T-helper 1 cell treated with Interleukin-12 subunit alpha and Interleukin-12 subunit beta and Interleukin-4 antibody, amounts not matched to agents 30 μg/mL and 1 μg/mL, for 36 hours (primary cell): ENCODE results near the gene TMEM38B.

Experiments used
- H3K27ac Mint-ChIP-seq: one replicate; pipeline ENCODE4 v1.8.0; 2021; ENCODE audit warnings: mild to moderate bottlenecking, mixed read lengths
- H3K27me3 Mint-ChIP-seq: one replicate; pipeline ENCODE4 v1.8.0; 2021; ENCODE audit warnings: low read depth, mixed read lengths
- H3K36me3 Mint-ChIP-seq: one replicate; pipeline ENCODE4 v1.8.0; 2021; ENCODE audit warnings: low read depth, mixed read lengths
- H3K4me1 Mint-ChIP-seq: one replicate; pipeline ENCODE4 v1.8.0; 2021; ENCODE audit warnings: low read depth, mixed read lengths
- H3K4me3 Mint-ChIP-seq: one replicate; pipeline ENCODE4 v1.8.0; 2021; ENCODE audit warnings: mild to moderate bottlenecking, moderate library complexity, mixed read lengths
- H3K9me3 Mint-ChIP-seq: one replicate; pipeline ENCODE4 v1.8.0; 2021; ENCODE audit warnings: mixed read lengths

The TMEM38B gene

DNA sequence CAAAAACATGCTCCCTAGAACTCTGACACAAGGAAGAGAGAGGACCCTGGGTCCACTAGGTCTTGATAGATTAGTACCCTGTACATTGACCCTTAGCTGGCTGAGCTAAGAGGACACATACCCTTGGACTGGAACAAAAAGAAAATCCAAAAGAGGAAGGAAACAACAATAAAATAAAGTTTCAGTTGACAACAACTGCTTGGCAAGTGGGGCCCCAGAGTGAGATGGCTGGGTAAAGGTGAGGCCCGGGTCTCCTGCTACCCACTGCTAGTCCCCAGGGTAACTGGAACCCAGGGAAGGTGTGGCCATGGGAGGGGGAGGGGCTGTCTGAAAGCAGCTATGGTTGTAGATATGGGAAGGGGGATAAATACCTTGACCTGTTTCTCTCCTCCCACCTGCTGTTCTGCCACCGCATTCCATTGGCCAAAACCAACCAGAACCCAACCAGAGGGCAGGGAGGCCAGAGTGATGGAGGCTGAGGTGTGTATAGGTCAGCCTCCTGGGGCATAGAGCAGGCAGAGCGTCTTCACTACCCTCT lies 20.4 kb upstream of the TMEM38B start:
- Mint-ChIP-seq H3K4me3 (no peak overlapping the region), H3K4me1 (no peaks in the 10 kb centered on the region), H3K27ac (no peak overlapping the region), H3K27me3 (peaks cover 14% of the 10 kb centered on the region), H3K9me3 (no peaks in the 10 kb centered on the region), H3K36me3 (no peaks in the 10 kb centered on the region)

DNA sequence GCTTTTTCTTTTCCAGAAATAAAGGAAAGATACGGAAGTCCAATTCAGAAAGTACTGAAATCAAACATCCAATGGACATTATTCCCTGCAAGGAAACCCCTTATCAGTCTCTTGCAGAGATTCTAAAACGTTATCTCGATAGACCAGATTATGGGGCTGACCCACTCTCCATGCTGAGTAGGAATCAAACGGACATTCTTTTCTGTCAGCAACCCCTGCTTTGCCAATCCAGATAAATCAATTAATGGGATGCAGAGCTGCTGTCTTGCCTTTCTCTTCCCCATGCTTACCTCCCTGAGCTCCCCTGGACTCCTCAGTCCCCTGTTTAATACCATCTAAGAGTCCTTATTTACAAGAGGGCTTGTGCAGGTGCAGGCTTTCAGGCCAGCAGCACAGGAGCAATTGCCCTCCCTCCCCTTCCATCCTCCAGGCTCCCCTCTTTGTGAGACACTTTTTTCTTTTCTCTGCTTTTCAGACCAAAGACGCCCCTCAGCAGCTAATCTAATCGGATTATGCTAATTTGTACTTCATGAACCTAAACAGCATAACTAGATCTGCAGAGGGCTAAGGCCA lies 17.9 kb upstream of the TMEM38B start:
- Mint-ChIP-seq H3K36me3 (no peaks in the 10 kb centered on the region), H3K4me3 (no peak overlapping the region), H3K9me3 (no peaks in the 10 kb centered on the region), H3K27me3 (peaks cover 9% of the 10 kb centered on the region), H3K27ac (no peak overlapping the region), H3K4me1 (no peaks in the 10 kb centered on the region)

DNA sequence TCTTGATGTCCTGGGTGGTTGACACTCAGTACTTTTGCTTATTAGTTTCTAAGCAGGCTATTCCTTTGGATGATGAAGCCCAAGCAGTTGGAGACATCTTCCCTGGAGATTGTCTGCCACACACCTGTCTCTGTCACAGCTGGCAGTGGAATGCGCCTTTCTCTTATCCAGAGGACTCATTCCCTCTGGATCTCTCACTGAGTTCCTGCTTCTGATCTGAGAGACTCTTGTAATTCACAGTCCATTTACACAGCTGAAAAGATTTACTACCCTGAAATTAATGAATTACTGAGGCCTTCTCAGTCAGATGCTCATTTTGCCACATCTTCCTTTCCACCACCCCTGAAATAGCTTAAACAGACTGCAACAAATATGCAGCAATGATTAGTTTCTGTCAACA lies 16.2 kb upstream of the TMEM38B start:
- H3K27me3 Mint-ChIP-seq = peaks cover 9% of the 10 kb centered on the region
- no peak overlapping the region for H3K27ac Mint-ChIP-seq
- H3K36me3 Mint-ChIP-seq = no peaks in the 10 kb centered on the region
- H3K4me1 Mint-ChIP-seq = no peaks in the 10 kb centered on the region
- H3K9me3 Mint-ChIP-seq = no peaks in the 10 kb centered on the region
- H3K4me3 Mint-ChIP-seq = no peak overlapping the region

DNA sequence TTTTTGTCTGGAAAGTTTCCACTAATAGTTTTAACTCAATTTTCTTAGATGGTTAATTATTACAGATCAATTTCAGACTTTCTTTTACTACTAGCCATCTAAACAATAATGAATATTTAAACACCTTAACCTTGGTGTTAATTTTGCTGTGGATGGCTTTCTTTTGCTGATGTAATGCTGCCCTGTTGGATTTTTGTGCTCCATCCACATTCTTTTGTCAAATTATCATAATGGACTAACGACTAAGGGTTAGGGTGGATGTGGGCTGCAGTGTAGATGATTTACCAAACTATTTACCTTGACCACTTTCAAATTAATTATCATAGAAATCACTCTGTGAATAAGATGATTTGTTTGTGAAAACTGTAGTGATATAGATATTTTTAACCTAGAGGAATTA lies 15.6 kb upstream of the TMEM38B start:
- Mint-ChIP-seq H3K4me3 (no peak overlapping the region), H3K27ac (no peak overlapping the region), H3K36me3 (no peaks in the 10 kb centered on the region), H3K27me3 (peaks cover 9% of the 10 kb centered on the region), H3K4me1 (no peaks in the 10 kb centered on the region), H3K9me3 (no peaks in the 10 kb centered on the region)

DNA sequence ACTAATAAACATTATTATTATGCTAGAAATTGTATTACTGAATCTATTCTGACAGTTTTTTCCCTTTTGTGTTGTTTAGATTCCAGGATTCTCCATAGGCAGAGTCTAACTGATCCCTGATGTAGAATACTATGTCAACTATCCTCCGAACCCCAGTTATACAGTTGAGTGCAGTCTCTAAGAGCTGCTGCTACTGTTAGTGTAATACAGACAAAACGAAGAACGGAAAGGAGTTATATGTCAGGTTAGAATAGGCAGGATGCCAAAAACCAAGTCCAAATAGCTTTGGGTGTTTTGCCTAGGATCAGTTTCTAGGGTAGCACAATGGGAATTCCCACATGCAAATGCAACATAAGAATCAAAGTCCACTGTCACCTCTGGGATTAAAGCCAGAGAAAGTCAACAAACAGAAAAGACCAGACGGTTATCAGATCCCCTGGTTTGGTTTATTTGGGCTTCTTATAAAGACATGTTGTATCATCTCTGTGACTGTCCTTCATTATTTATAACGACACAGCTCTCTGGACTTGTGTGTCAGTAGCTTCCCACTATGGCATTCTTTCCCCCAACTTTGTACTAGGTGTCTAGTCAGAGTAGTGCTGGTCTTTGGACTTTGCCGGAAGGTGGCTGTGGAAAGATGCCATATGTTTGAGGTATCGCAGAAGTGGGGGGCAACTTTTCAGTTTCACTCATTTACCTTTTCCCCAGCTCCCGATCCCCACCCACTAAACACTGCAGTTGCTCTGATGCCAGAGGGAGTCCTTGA lies 14.9 kb upstream of the TMEM38B start:
- peaks cover 9% of the 10 kb centered on the region for H3K27me3 Mint-ChIP-seq
- H3K9me3 Mint-ChIP-seq = no peaks in the 10 kb centered on the region
- no peaks in the 10 kb centered on the region for H3K36me3 Mint-ChIP-seq
- no peak overlapping the region for H3K4me3 Mint-ChIP-seq
- no peak overlapping the region for H3K27ac Mint-ChIP-seq
- H3K4me1 Mint-ChIP-seq = no peaks in the 10 kb centered on the region

DNA sequence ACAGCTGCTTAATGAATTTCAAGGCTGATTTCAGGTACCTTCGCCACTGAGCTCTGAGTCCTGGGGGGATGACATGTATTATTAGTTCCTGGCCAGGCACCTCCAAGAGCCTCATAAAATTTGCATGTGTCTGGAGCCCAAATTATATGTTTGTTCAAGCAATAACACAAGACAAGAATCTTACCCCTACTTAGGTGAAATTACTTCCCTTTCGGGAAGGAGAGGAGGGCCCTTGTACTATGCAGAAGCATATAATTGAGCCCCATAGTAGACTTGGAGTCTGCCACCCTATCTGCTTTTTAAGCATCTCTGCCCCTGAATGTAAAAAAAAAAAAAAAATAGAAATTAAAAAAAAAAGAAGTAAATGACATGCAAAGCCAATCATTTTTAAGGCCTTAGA lies 13.0 kb upstream of the TMEM38B start:
- no peaks in the 10 kb centered on the region for H3K4me1 Mint-ChIP-seq
- H3K4me3 Mint-ChIP-seq = no peak overlapping the region
- H3K27me3 Mint-ChIP-seq = peaks cover 16% of the 10 kb centered on the region
- no peaks in the 10 kb centered on the region for H3K36me3 Mint-ChIP-seq
- H3K9me3 Mint-ChIP-seq = no peaks in the 10 kb centered on the region
- no peak overlapping the region for H3K27ac Mint-ChIP-seq

DNA sequence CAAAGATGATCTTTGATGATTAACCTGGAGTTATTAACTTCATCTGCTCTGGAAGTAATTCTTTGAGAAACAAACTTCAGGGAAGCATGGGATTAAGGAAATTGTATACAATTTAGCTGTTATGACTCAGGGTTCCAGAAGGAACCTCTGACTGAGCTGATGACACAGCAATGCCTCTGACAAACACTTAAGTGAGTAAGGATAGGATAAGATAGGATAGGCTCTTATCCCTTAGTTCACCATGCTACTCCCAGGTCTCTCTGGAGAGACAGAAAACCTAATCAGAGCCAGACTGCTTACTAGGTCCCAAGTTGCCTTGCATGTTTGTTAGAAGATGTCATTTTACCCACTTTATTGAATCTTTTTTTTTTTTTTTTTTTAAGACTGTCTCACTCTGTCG lies 12.6 kb upstream of the TMEM38B start:
- Mint-ChIP-seq H3K27ac (no peak overlapping the region), H3K9me3 (no peaks in the 10 kb centered on the region), H3K4me3 (no peak overlapping the region), H3K27me3 (peaks cover 16% of the 10 kb centered on the region), H3K36me3 (no peaks in the 10 kb centered on the region), H3K4me1 (no peaks in the 10 kb centered on the region)

DNA sequence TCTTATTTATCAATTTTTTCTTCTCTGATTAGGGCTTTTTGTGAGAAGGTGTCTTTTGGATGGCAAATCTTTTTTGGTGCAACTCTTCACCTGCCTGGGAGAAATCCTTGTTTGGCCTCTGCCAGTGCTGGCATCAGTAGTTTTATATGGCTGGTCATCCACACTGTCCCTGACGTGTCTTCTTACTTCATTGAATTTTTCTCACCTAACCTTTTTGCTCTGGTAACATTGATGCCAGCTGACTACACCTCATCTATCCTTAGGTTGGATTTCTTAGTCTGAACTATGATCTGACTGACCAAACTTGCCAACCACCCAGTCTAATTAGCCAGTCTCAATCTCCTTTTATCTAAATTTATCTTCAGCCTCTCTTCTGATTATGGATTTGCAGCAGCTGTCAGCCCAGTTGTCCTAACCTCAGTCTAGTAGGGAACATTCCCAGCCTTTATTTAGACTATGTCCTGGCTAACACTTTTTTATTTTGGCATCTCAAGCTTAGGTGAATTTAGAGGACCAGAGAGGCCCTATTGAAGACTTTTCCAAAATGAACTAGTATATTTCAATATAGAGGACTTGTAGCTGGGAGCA lies 10.6 kb upstream of the TMEM38B start:
- Mint-ChIP-seq H3K9me3 (no peaks in the 10 kb centered on the region), H3K27ac (no peak overlapping the region), H3K27me3 (peaks cover 13% of the 10 kb centered on the region), H3K4me1 (no peaks in the 10 kb centered on the region), H3K36me3 (no peaks in the 10 kb centered on the region), H3K4me3 (no peak overlapping the region)

DNA sequence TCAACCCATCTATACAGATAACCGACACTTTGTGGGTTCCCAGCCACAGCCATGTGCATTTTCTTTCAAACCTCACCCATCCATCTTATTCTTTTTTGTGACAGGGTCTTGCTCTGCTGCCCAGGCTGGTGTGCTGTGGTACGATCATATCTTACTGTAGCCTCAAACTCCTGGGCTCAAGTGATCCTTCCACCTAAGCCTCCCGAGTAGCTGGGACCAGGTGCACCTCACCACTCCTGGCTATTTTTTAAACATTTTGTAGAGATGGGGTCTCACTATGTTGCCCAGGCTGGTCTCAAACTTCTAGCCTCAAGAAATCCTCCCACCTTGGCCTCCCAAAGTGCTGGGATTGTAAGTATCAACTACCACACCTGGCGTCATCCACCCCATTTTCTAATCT lies 7.4 kb upstream of the TMEM38B start:
- H3K27ac Mint-ChIP-seq = no peak overlapping the region
- no peaks in the 10 kb centered on the region for H3K4me1 Mint-ChIP-seq
- H3K4me3 Mint-ChIP-seq = no peak overlapping the region
- H3K27me3 Mint-ChIP-seq = peaks cover 36% of the 10 kb centered on the region
- no peaks in the 10 kb centered on the region for H3K36me3 Mint-ChIP-seq
- no peaks in the 10 kb centered on the region for H3K9me3 Mint-ChIP-seq

DNA sequence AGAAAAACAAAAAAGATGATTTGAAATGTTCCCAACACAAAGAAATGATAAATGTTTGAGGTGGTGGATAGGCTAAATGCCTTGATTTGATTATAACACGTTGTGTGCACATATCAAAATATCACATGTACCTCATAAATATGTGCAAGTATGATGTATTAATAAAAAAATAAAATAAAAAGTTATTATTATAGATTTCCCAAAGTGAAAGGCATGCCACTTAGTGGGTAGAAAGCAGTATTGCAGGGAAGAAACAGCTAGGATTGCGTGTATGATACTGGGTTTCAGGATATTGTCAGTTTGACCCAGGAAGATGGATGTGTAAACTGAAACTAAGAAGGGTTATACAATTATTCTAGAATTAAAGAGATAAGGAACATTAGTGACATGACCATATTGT lies 3.6 kb upstream of the TMEM38B start:
- Mint-ChIP-seq H3K9me3 (no peaks in the 10 kb centered on the region), H3K36me3 (no peaks in the 10 kb centered on the region), H3K27ac (no peak overlapping the region), H3K27me3 (peaks cover 44% of the 10 kb centered on the region), H3K4me3 (no peak overlapping the region), H3K4me1 (peaks cover 12% of the 10 kb centered on the region)

DNA sequence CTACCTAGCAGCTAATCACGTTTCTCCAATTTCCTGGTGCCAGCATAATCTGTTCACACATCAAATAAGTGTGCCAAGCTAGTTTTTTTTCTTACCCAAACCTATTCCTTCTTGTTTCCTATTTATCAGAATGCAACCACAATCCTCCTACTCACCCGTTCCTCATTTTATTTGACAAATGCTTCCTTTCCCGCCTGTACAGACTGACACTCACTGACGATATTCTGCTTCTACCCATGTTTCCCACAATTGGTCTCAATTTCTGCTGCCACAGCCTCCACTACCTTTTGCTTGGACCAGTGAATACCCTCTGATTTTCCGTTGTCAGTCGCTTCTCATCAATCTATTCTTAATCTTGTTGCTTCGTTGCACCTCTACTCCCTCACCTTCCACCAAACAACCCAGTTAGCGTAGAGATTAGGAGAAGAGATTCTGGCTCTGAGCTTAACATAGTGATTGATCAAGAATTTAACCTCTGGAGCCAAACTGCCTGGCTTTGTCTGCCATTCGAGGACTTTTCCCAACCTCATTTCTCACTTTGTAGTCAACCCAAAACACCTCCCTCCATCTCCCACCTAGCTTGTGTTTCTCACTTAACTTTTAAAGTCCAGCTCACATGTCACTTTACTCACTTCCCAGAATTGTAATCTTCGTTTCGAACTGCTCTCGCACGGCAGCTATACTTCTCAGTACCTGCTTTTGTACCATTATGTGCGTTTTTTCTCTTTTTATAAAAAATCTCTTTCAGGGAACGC lies 729 bp upstream of the TMEM38B start:
- H3K27ac Mint-ChIP-seq = no peak overlapping the region

DNA sequence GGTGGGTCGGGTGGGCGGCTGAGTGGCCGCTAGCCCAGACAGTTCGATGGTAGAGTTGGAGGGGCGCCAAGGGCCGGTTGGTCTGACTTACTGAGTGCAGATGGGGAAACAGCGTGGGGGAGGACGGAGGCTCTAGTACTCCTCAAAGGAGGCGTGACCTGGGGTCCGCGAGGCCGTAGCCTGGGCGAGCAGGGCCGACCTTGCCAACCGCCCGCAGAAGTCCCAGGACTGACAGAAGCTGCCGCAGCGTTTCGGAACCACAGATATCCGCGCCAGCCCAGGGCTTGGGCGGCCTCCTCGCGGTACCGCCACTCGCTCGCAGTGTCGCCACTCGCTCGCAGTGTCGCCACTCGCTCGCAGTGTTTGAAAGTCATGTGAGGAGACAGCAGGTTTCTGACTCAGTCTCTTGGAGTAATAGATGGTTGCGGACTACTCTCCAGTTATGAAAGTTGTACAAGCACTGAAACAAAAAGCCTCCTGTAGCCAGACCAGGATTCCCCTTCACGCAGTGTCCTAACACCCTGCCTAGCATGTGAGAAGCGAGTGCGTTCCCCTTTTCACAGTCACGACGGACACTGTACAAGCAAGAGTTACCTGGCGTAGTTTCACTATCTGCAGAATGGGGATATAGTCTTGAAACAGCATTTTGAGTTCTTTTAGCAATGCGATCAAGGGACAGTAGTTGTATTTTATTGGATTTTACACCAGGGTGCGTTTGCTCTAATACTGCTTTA lies 674 bp downstream of the TMEM38B start:
- Mint-ChIP-seq H3K4me3 (peak overlapping the region; percentile 81), H3K9me3 (no peaks in the 10 kb centered on the region), H3K4me1 (peaks cover 12% of the 10 kb centered on the region)

More for the DNA sequence above, 729 bp upstream of the TMEM38B start:
- Mint-ChIP-seq H3K36me3 (no peaks in the 10 kb centered on the region), H3K4me1 (peaks cover 12% of the 10 kb centered on the region), H3K27me3 (peaks cover 36% of the 10 kb centered on the region), H3K9me3 (no peaks in the 10 kb centered on the region), H3K4me3 (peak overlapping the region; percentile 86)

DNA sequence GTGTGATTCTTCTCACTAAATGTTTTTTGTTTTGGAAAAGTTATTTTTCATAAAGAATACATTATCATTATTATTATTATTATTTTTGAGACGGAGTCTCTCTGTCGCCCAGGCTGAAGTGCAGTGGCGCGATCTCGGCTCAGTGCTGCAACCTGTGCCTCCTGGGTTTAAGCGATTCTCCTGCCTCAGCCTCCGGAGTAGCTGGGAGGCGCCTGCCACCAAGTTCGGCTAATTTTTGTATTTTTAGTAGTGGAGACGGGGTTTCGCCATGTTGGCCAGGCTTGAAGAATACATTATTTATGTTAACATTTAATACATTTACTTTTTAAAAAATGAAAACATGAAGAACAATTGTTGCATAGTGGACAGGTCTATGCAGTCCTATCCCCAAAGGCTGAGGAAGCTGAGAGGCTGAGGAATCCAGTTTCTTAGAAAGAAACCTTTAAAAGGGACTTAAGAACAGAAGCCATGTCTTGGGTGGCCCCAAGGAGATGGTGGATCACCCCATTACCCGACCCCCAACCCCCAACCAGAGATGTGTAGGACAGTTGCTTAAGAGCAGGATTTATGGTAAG lies 2.0 kb downstream of the TMEM38B start:
- Mint-ChIP-seq H3K36me3 (no peaks in the 10 kb centered on the region), H3K4me1 (peaks cover 12% of the 10 kb centered on the region), H3K27me3 (peaks cover 19% of the 10 kb centered on the region)

More for the DNA sequence above, 674 bp downstream of the TMEM38B start:
- Mint-ChIP-seq H3K36me3 (no peaks in the 10 kb centered on the region), H3K27me3 (peaks cover 29% of the 10 kb centered on the region), H3K27ac (peak overlapping the region; percentile 28)

DNA sequence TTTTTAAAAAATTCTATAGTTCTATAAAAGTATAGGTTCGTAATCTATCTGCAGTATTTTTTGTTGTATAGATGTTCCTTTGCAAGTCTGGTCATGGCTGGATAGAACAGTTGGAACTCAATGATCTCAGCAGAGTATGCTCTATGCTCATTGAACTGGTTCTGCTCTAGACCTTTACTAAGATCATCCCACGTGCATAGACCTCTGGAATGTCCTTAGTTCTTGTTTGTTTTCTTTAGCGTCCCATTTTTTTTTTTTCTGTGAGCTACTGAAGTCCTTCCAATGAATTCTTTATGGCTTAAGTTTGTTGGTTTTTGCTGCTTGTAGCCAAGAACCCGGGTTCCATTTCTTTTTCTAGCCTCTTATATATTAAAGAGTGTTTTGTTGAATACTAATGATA lies 3.5 kb downstream of the TMEM38B start:
- Mint-ChIP-seq H3K4me1 (peaks cover 12% of the 10 kb centered on the region), H3K27ac (no peak overlapping the region), H3K36me3 (no peaks in the 10 kb centered on the region), H3K4me3 (no peak overlapping the region), H3K27me3 (peaks cover 9% of the 10 kb centered on the region), H3K9me3 (no peaks in the 10 kb centered on the region)

More for the DNA sequence above, 2.0 kb downstream of the TMEM38B start:
- Mint-ChIP-seq H3K9me3 (no peaks in the 10 kb centered on the region), H3K4me3 (no peak overlapping the region), H3K27ac (no peak overlapping the region)
